HG03439 (cell line): ENCODE measurements around the gene CTAG1B.
"Not testable (repeated sequence)": the region's sequence is repeated elsewhere in the genome, so short reads cannot be mapped to it uniquely, and the experiment has no call there.

Experiments used
- ATAC-seq: cut with Tn5 transposase; IDR thresholded peaks from one replicate; pipeline ENCODE4 v1.9.1; 2021; ENCODE audit warnings: mild to moderate bottlenecking, moderate library complexity; ENCODE audit not compliant: unreplicated experiment

CTAG1B gene

DNA sequence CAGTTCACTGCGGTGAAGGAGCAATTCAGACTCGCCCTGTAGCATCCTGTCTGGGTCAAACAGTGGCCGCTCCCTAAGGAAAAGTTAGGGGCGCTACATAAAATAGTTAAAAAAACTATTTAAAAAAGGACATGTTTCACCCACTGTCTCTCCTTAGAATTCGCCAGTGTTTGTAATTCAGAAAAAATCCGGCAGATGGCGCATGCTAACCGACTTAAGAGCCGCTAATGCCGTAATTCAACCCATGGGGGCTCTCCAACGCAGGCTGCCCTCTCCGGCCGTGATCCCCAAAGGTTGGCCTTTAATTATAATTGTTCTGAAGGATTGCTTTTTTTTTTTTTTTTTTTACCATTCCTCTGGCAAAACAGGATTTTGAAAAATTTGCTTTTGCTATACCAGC is 28.7 kb downstream of the CTAG1B start:
- not testable (repeated sequence) for ATAC-seq

GRCh38 chrX:154584585-154585183 is 34.4 kb downstream of the CTAG1B start, which contains the start of gene CTAG1A:
Gene CTAG1A, plus strand, starts transcription at chrX:154585133. Its CDS starts 74 bp downstream, at chrX:154585207.
- ATAC-seq, result not testable (repeated sequence)

DNA sequence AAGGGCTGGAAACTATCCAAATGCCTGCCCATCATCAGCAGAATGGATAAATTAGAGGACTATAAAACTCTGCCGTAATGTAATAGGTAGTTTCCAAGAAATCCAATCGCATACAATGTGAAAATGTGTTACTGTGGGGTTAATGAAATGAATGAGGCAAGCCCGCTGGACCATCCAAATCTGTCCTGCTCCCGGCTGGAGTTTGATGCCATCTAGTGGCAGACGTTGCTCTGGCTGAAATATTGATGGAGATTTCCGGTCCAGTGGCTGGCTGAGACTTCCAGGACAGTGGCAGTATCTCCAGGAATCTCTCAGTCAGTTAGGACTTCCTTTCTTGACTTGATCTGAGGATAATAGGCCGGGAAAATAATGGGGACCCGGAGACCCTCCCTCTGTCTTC is 36.1 kb downstream of the CTAG1B start:
- ATAC-seq, result not testable (repeated sequence)

DNA sequence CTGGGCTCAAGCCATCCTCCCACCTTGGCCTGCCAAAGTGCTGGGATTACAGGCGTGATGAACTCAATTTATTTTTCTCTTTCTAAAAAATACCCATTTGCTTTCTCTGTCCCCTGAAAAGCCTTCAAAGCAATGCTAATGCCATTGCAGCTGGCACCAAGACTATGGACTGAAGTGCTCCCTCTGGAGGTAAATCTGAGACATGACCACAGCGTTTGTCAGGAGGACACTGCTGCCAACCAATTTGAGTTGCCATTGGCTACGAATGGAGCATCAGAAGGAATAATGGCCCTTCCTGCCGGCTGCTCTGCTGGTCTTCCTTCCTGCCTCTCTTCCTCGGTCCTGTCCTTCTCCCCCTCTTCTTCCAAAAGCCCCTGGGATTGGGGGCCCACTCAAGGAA is 44.0 kb downstream of the CTAG1B start:
- ATAC-seq, result not testable (repeated sequence)

GRCh38 chrX:154573061-154573460 is 46.0 kb downstream of the CTAG1B start:
- not testable (repeated sequence) for ATAC-seq

DNA sequence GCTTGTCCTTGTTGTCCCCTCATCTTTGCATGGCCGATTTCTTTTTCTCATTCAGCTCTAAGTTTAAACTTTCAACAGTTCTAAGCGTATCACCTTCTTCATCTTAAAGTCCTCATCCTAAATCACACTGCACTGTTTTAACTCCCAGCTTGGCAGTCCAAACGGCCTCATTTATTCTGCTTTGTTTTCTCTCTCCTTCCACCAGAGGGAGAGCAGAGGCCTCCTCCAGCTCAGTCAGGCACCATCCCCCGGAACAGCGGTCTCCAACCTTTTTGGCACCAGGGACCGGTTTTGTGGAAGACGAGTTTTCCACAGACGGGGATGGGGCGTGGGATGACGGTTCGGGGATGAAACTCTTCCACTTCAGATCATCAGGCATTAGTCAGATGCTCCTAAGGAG is 48.7 kb downstream of the CTAG1B start:
- ATAC-seq, result not testable (repeated sequence)
